T-helper 2 cell treated with Interferon-gamma antibody and Interleukin-4, amounts not matched to agents 100 ng/mL and 5 ng/mL, for 36 hours (primary cell): ENCODE data around the gene RHBDL3. TPM values are rescaled to one million over a fixed set of nuclear protein-coding genes. Genes with fewer than 3 reads are reported as not detected.

Source experiments
- intact Hi-C: fragments of 100-400 bp; cut with micrococcal nuclease; formaldehyde crosslinking; loops from one replicate; pipeline ENCODE4 v1.15.1; 2023
- total RNA-seq: library from RNA; stranded (reverse); gene quantifications from 2 replicates; pipeline ENCODE4 v1.2.3, GENCODE V29; 2022

RHBDL3 gene
- total RNA-seq, 1 donor from 2014 or later = 1.00 TPM

GRCh38 chr17:32356750-32357149 is 91.1 kb downstream of the RHBDL3 start:
- intact Hi-C loops = no loop called here

GRCh38 chr17:32357615-32358014 is 92.0 kb downstream of the RHBDL3 start:
- intact Hi-C loops = no loop called here

- intact Hi-C loops = no loop called here
Measured at GRCh38 chr17:32361270-32361669, 95.6 kb downstream of the RHBDL3 start.

- intact Hi-C loops = no loop called here
Measured at GRCh38 chr17:32370426-32370825, 104.8 kb downstream of the RHBDL3 start.

Other genes with a start within 250 kb of the RHBDL3 start
- gene RHOT1, start 123.3 kb upstream of the RHBDL3 start, total RNA-seq = 24.9 and 26.1 TPM in 2 replicates
- 30.5 and 34.3 TPM in 2 replicates for gene C17orf75, start 76.3 kb downstream of the RHBDL3 start, total RNA-seq
- gene ZNF207, start 84.3 kb downstream of the RHBDL3 start, total RNA-seq = 295 and 300 TPM in 2 replicates
- gene PSMD11, start 178.7 kb downstream of the RHBDL3 start, total RNA-seq = 133 and 139 TPM in 2 replicates
- 4.4 and 4.5 TPM in 2 replicates for gene CDK5R1, start 221.2 kb downstream of the RHBDL3 start, total RNA-seq